Activated T-cell treated with anti-CD3 and anti-CD28 coated beads for 48 hours (primary cell): ENCODE data around the gene COL5A1.

Experiments used
- DNase-seq: peaks from one replicate; pipeline ENCODE4 v3.0.0-alpha.2; 2020; ENCODE audit warnings: low read depth

The COL5A1 gene

GRCh38 chr9:134743853-134744252 is 102.2 kb downstream of the COL5A1 start:
- DNase-seq = no peak

- no peak for DNase-seq
These were observed 103.0 kb downstream of the COL5A1 start for GRCh38 chr9:134744385-134745295.

- no peak for DNase-seq
These were observed 106.4 kb downstream of the COL5A1 start for GRCh38 chr9:134747951-134748489.

GRCh38 chr9:134748591-134748990 is 107.0 kb downstream of the COL5A1 start:
- no peak for DNase-seq

GRCh38 chr9:134750450-134751155 is 109.0 kb downstream of the COL5A1 start:
- DNase-seq = no peak

GRCh38 chr9:134751622-134752021 is 110.0 kb downstream of the COL5A1 start:
- no peak for DNase-seq

- no peak for DNase-seq
These were observed 111.0 kb downstream of the COL5A1 start for GRCh38 chr9:134752471-134753168.

- DNase-seq = no peak
These were observed 111.6 kb downstream of the COL5A1 start for GRCh38 chr9:134753191-134753590.

GRCh38 chr9:134755221-134755907 is 113.8 kb downstream of the COL5A1 start:
- no peak for DNase-seq

- DNase-seq = no peak
These were observed 114.5 kb downstream of the COL5A1 start for GRCh38 chr9:134756098-134756497.

- no peak for DNase-seq
These were observed 115.8 kb downstream of the COL5A1 start for GRCh38 chr9:134757216-134757975.

GRCh38 chr9:134758949-134759607 is 117.5 kb downstream of the COL5A1 start:
- no peak for DNase-seq

- DNase-seq = no peak
These were observed 118.3 kb downstream of the COL5A1 start for GRCh38 chr9:134759913-134760312.

GRCh38 chr9:134760750-134761420 is 119.3 kb downstream of the COL5A1 start:
- DNase-seq = no peak

- DNase-seq = no peak
These were observed 123.1 kb downstream of the COL5A1 start for GRCh38 chr9:134764473-134765269.

- DNase-seq = no peak
These were observed 124.2 kb downstream of the COL5A1 start for GRCh38 chr9:134765785-134766184.

GRCh38 chr9:134766587-134766986 is 125.0 kb downstream of the COL5A1 start:
- DNase-seq = no peak

- DNase-seq = no peak
These were observed 126.7 kb downstream of the COL5A1 start for GRCh38 chr9:134768332-134768708.
